HepG2 (cell line): Measurements from ENCODE around the gene PLCG2. TPM values are rescaled to one million over a fixed set of nuclear protein-coding genes. Genes with fewer than 3 reads are reported as not detected.
A peak's percentile ranks its signal among the peaks of the same experiment; 100 is the strongest.

Experiments
- ATAC-seq: fragments of 200-7000 bp; cut with Tn5 transposase; 3 replicates; pipeline ENCODE4 v1.9.1; 2020; ENCODE audit warnings: mild to moderate bottlenecking, moderate library complexity
- BruUV-seq: library from RNA; stranded (reverse); fragments of 400-500 nt; replicated peaks from 2 replicates; lab custom pipeline; 2021; lab: Mats Ljungman, UMichigan
- CTCF ChIA-PET: fragments of 300-600 bp; formaldehyde crosslinking; extraction: SDS; loops from one replicate; lab custom pipeline; 2021; ENCODE audit warnings: low total read pairs, inconsistent platforms, low intra/inter-chr PET ratio; lab: Yijun Ruan, JAX
- POLR2A ChIA-PET: fragments of 350-600 bp; sonication (Branson Sonifier 250); formaldehyde crosslinking; loops from one replicate; lab custom pipeline; 2020; ENCODE audit warnings: antibody characterized with exemption, inconsistent platforms; lab: Yijun Ruan, JAX
- DNase-seq: peaks from one replicate; pipeline ENCODE4 v3.0.0-alpha.2; 2015; ENCODE audit warnings: low spot score
- FAIRE-seq: peaks from 3 replicates; lab custom pipeline; 2011; peaks lifted over from hg19 to GRCh38; lab: Jason Lieb, UNC
- H2AFZ ChIP-seq: one replicate; pipeline ENCODE4 v1.6.1; 2011; ENCODE audit warnings: low read length, inconsistent platforms
- H3K27ac ChIP-seq: fragments of 300-600 bp; 3 replicates; pipeline ENCODE4 v1.8.0; 2011; ENCODE audit warnings: mixed run types, mild to moderate bottlenecking, mixed read lengths, low read length, inconsistent platforms; ENCODE audit not compliant: insufficient read depth; ENCODE audit errors: extremely low read length
- H3K27me3 ChIP-seq, 2 experiments: fragments of 200-600 bp in 1 of 2; 2 replicates in 1 of 2; 3 replicates in 1 of 2; pipeline versions ENCODE4 v1.6.0 to v1.8.0; 2011; ENCODE audit warnings: low read length in 2 of 2, mild to moderate bottlenecking in 2 of 2, moderate library complexity in 2 of 2, inconsistent platforms in 1 of 2; ENCODE audit not compliant: insufficient read depth in 2 of 2, control insufficient read depth in 1 of 2
- H3K36me3 ChIP-seq, 2 experiments: fragments of 200-600 bp in 1 of 2; replicated peaks in 1 of 2; 2 replicates in 1 of 2; 3 replicates in 1 of 2; pipeline versions ENCODE4 v1.5.1 to v1.8.0; 2011; ENCODE audit warnings: low read length in 2 of 2, inconsistent platforms in 1 of 2; ENCODE audit not compliant: insufficient read depth in 2 of 2, control insufficient read depth in 1 of 2
- H3K4me1 ChIP-seq: 2 replicates; pipeline ENCODE4 v1.5.1; 2012; ENCODE audit warnings: low read length, inconsistent platforms; ENCODE audit not compliant: insufficient read depth
- H3K4me2 ChIP-seq: 2 replicates; pipeline ENCODE4 v1.6.0; 2011; ENCODE audit warnings: low read depth, low read length, inconsistent platforms
- H3K4me3 ChIP-seq, 3 experiments: fragments of 200-600 bp in 1 of 3; sonication (generic), shearing (Covaris generic) in 1 of 3; replicated peaks in 1 of 3; 2 replicates each; pipeline ENCODE4 v1.5.1; 2011 to 2016; ENCODE audit warnings: low read length in 3 of 3, inconsistent platforms in 2 of 3, low read depth in 2 of 3, mild to moderate bottlenecking in 2 of 3, control low read depth in 1 of 3, mixed read lengths in 1 of 3; ENCODE audit not compliant: insufficient read depth in 1 of 3
- H3K79me2 ChIP-seq: one replicate; pipeline ENCODE4 v1.6.1; 2011; ENCODE audit warnings: low read length, inconsistent platforms; ENCODE audit not compliant: insufficient read depth
- H3K9ac ChIP-seq: 2 replicates; pipeline ENCODE4 v1.6.0; 2011; ENCODE audit warnings: mild to moderate bottlenecking, low read depth, low read length, inconsistent platforms; ENCODE audit not compliant: insufficient read depth
- H3K9me3 ChIP-seq: 2 replicates; pipeline ENCODE4 v1.5.1; 2012; ENCODE audit warnings: mild to moderate bottlenecking, low read length
- H4K20me1 ChIP-seq: 2 replicates; pipeline ENCODE4 v1.6.0; 2011; ENCODE audit warnings: inconsistent platforms, mild to moderate bottlenecking, low read length, moderate library complexity; ENCODE audit not compliant: insufficient read depth
- FOXA1 ChIP-seq, 2 experiments: fragments of 450-650 bp in 1 of 2; sonication (generic) in 1 of 2; formaldehyde crosslinking in 1 of 2; IDR thresholded peaks; 2 replicates each; pipeline versions ENCODE4 v1.4.0 to v1.6.1; 2016 to 2020; ENCODE audit warnings: missing genetic modification reagents in 1 of 2
- FOXP1 ChIP-seq, 2 experiments: fragments of 450-650 bp in 1 of 2; IDR thresholded peaks; 2 replicates each; pipeline ENCODE4 v1.6.1; 2017 to 2018; ENCODE audit warnings: antibody characterized with exemption in 1 of 2
- LCORL ChIP-seq, 2 experiments: fragments of 450-650 bp in 1 of 2; sonication (generic) in 1 of 2; formaldehyde crosslinking in 1 of 2; IDR thresholded peaks; 2 replicates each; pipeline versions ENCODE4 v1.5.0 to v1.6.1; 2017 to 2020; ENCODE audit warnings: antibody characterized with exemption in 1 of 2, missing genetic modification reagents in 1 of 2
- RBM22 ChIP-seq: fragments of 200-400 bp; formaldehyde crosslinking; optimal IDR thresholded peaks from 2 replicates; pipeline ENCODE3; 2017; ENCODE audit warnings: mild to moderate bottlenecking, low read length, moderate library complexity
- SMAD9 ChIP-seq: sonication (generic); formaldehyde crosslinking; IDR thresholded peaks from 2 replicates; pipeline ENCODE4 v1.5.1; 2020; ENCODE audit warnings: mild to moderate bottlenecking, missing genetic modification reagents
- SP1 ChIP-seq, 2 experiments: fragments of 450-650 bp in 1 of 2; sonication (generic) in 1 of 2; formaldehyde crosslinking in 1 of 2; IDR thresholded peaks; 2 replicates each; pipeline versions ENCODE4 v1.4.0 to v1.6.1; 2016 to 2020; ENCODE audit warnings: missing genetic modification reagents in 1 of 2
- STAG1 ChIP-seq: sonication (generic); formaldehyde crosslinking; IDR thresholded peaks from 2 replicates; pipeline ENCODE4 v1.4.0; 2020; ENCODE audit warnings: missing genetic modification reagents
- ZNF3 ChIP-seq: IDR thresholded peaks from 2 replicates; pipeline ENCODE4 v1.7.0; 2017; ENCODE audit warnings: inconsistent platforms
- WGBS: methylation state at CpG from one replicate; pipeline ENCODE4 v1.1.6; 2017; ENCODE audit warnings: low lambda C conversion rate; 5-methylcytosine and 5-hydroxymethylcytosine counted together
- in situ Hi-C: cut with HindIII; loops from 2 replicates; pipeline ENCODE4 v1.10.0; 2017; ENCODE audit warnings: low pct_unique_long_range_greater_than_20kb; ENCODE audit not compliant: extremely low pct_ligation_motif_present
- intact Hi-C: fragments of 100-400 bp; cut with micrococcal nuclease; formaldehyde crosslinking; loops from one replicate; pipeline ENCODE4 v1.10.0; 2022; ENCODE audit not compliant: unreplicated experiment
- polyA plus RNA-seq, 8 experiments: library from polyadenylated mRNA; depleted of rRNA in 3 of 8; stranded (reverse) in 7 of 8; unstranded in 1 of 8; fragments of >200 nt; fragmentation: Illumina TruSeq in 4 of 8; extraction: Trizol in 4 of 8; gene quantifications; 2 replicates each; pipeline versions ENCODE4 v1.2.1 to v1.2.3, GENCODE V29; 2011 to 2016; ENCODE audit warnings: low read depth in 4 of 8, missing spikeins in 1 of 8, mixed read lengths in 1 of 8; ENCODE audit not compliant: insufficient read depth in 1 of 8
- total RNA-seq, 5 experiments: library from RNA; depleted of rRNA; stranded (reverse); fragments of >200 nt; fragmentation: Illumina TruSeq; extraction: Trizol; gene quantifications; 2 replicates each; pipeline ENCODE4 v1.2.3, GENCODE V29; 2016; ENCODE audit warnings: low read depth in 1 of 5
- TF ChIP-seq, protein P1 (sequence below): sonication (generic); formaldehyde crosslinking; IDR thresholded peaks from 2 replicates; pipeline ENCODE4 v1.5.0; 2020; ENCODE audit warnings: mild to moderate bottlenecking, missing genetic modification reagents, borderline replicate concordance
- TF ChIP-seq, protein P2 (sequence below), 2 experiments: sonication (generic) in 1 of 2; formaldehyde crosslinking in 1 of 2; IDR thresholded peaks; 2 replicates each; pipeline versions ENCODE4 v1.4.0 to v1.6.1; 2018 to 2020; ENCODE audit warnings: missing genetic modification reagents in 2 of 2, borderline replicate concordance in 1 of 2, low read depth in 1 of 2, mild to moderate bottlenecking in 1 of 2, missing biosample characterization in 1 of 2

PLCG2 gene
- total and polyA plus RNA-seq, 2 of the 13 experiments (the other 11 are each of a cell fraction or from before 2014, with no cell fraction given), result 0.13 to 0.18 TPM

DNA sequence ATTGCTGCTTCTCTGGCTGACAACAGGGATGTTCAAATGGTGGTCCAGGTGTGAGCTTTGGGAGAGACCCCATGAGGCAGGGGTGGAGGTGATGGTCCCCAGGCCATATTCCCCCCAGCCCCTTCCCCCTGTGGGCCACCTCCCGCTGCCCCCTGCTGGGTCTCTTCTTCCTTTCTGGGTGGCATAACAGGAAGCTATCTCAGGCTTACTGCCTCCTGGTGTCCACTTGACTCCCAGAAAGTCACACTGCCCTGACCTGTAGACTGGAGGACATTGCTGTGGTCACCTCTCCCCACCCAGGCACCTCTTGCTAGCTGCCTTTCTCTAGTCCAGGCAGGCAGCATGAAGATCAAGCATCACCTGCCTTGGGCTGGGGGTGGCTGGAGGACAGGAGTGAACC, 46.4 kb upstream of the PLCG2 start:
- H3K4me2 ChIP-seq, result no peak overlapping the region
- H2AFZ ChIP-seq, result no peak overlapping the region
- DNase-seq (no peak), ATAC-seq (peak; percentile 19), FAIRE-seq (peak; percentile 15)
- CTCF ChIA-PET, result no interaction called here
- H3K36me3 ChIP-seq, result no peaks in the 10 kb centered on the region
- no peaks in the 10 kb centered on the region for H3K9me3 ChIP-seq
- peaks cover 12% of the 10 kb centered on the region for H3K4me1 ChIP-seq
- no peaks in the 10 kb centered on the region for H3K79me2 ChIP-seq
- in situ Hi-C loops, result loop anchor here (10.0 to 25.0 kb wide), 2 partner anchors 528 to 695 kb away; partner anchors contain the start of gene ATMIN
- BruUV-seq, result no TSS peak
- no peak overlapping the region for H3K27ac ChIP-seq
- peaks cover 1 to 13% of the 10 kb centered on the region in 2 experiments; a peak in 3 of 5 replicates for H3K27me3 ChIP-seq
- no peak overlapping the region for H3K9ac ChIP-seq
- no peak overlapping the region for H3K4me3 ChIP-seq
- POLR2A ChIA-PET, result no interaction called here
- intact Hi-C loops, result no loop called here
- H4K20me1 ChIP-seq, result no peaks in the 10 kb centered on the region
- TF ChIP-seq STAG1 (CRISPR knock-in tag), result 0 out of 2 replicates have a peak, but pooled peaks have one; percentile 7
- TF ChIP-seq ZNF3 (CRISPR knock-in tag), result no peak
- TF ChIP-seq RBM22, result no peak
- TF ChIP-seq SMAD9 (CRISPR knock-in tag), result no peak
- WGBS, result 22% methylated on average over 1 of the region's 1 CpG

DNA sequence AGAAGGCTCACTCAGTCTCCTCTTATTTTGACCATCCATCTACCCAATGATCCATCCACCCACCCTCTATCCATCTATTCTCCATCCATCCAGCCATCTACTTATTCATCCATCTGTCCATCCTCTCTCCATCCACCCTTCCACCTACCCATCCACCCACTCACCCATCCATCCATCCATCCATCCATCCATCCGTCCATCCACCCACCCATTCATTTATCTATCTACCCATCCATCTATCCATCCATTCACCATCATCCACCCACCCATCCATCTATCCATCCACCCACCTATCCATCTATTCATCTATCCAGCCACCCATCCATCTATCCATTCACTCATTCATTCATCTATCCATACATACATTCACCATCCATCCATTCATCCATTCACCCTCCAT, 45.8 kb upstream of the PLCG2 start:
- POLR2A ChIA-PET, result no interaction called here
- TF ChIP-seq LCORL (IDR thresholded peaks at IDR 0.05) (0 out of 2 replicates have a peak, but pooled peaks have one; percentile 23), LCORL (CRISPR knock-in tag; IDR thresholded peaks at IDR 0.05) (no peak), FOXP1 (IDR thresholded peaks at IDR 0.05) (0 out of 2 replicates have a peak, but pooled peaks have one; percentile 15), FOXP1 (CRISPR knock-in tag; IDR thresholded peaks at IDR 0.05) (no peak), FOXA1 (IDR thresholded peaks at IDR 0.05) (peak; percentile 24; the same call in 1 of the 2 replicates), FOXA1 (CRISPR knock-in tag; IDR thresholded peaks at IDR 0.05) (no peak), SP1 (IDR thresholded peaks at IDR 0.05) (0 out of 2 replicates have a peak, but pooled peaks have one; percentile 31), SP1 (CRISPR knock-in tag; IDR thresholded peaks at IDR 0.05) (no peak)
- TF ChIP-seq, protein P1, sequence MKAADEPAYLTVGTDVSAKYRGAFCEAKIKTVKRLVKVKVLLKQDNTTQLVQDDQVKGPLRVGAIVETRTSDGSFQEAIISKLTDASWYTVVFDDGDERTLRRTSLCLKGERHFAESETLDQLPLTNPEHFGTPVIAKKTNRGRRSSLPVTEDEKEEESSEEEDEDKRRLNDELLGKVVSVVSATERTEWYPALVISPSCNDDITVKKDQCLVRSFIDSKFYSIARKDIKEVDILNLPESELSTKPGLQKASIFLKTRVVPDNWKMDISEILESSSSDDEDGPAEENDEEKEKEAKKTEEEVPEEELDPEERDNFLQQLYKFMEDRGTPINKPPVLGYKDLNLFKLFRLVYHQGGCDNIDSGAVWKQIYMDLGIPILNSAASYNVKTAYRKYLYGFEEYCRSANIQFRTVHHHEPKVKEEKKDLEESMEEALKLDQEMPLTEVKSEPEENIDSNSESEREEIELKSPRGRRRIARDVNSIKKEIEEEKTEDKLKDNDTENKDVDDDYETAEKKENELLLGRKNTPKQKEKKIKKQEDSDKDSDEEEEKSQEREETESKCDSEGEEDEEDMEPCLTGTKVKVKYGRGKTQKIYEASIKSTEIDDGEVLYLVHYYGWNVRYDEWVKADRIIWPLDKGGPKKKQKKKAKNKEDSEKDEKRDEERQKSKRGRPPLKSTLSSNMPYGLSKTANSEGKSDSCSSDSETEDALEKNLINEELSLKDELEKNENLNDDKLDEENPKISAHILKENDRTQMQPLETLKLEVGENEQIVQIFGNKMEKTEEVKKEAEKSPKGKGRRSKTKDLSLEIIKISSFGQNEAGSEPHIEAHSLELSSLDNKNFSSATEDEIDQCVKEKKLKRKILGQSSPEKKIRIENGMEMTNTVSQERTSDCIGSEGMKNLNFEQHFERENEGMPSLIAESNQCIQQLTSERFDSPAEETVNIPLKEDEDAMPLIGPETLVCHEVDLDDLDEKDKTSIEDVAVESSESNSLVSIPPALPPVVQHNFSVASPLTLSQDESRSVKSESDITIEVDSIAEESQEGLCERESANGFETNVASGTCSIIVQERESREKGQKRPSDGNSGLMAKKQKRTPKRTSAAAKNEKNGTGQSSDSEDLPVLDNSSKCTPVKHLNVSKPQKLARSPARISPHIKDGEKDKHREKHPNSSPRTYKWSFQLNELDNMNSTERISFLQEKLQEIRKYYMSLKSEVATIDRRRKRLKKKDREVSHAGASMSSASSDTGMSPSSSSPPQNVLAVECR (CRISPR knock-in tag), result no peak
- TF ChIP-seq, protein P2, sequence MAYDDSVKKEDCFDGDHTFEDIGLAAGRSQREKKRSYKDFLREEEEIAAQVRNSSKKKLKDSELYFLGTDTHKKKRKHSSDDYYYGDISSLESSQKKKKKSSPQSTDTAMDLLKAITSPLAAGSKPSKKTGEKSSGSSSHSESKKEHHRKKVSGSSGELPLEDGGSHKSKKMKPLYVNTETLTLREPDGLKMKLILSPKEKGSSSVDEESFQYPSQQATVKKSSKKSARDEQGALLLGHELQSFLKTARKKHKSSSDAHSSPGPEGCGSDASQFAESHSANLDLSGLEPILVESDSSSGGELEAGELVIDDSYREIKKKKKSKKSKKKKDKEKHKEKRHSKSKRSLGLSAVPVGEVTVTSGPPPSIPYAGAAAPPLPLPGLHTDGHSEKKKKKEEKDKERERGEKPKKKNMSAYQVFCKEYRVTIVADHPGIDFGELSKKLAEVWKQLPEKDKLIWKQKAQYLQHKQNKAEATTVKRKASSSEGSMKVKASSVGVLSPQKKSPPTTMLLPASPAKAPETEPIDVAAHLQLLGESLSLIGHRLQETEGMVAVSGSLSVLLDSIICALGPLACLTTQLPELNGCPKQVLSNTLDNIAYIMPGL (CRISPR knock-in tag; IDR thresholded peaks at IDR 0.05; ENCODE audit: borderline replicate concordance in 1 of 2, low read depth in 1 of 2), result no peak

More for the DNA sequence above, 45.8 kb upstream of the PLCG2 start:
- intact Hi-C loops (no loop called here), in situ Hi-C loops (loop anchor here (10.0 to 25.0 kb wide), 2 partner anchors 528 to 696 kb away; partner anchors contain the start of gene ATMIN)
- Histone ChIP-seq H3K4me2 (no peak overlapping the region), H3K4me1 (peaks cover 18% of the 10 kb centered on the region), H3K79me2 (no peaks in the 10 kb centered on the region), H3K27ac (no peak overlapping the region), H3K27me3 (peaks cover 1 to 13% of the 10 kb centered on the region in 2 experiments; a peak in 3 of 5 replicates), H3K9me3 (no peaks in the 10 kb centered on the region), H4K20me1 (no peaks in the 10 kb centered on the region), H3K9ac (no peak overlapping the region), H3K36me3 (no peaks in the 10 kb centered on the region), H2AFZ (no peak overlapping the region), H3K4me3 (no peak overlapping the region)
- FAIRE-seq (no peak), ATAC-seq (no peak), DNase-seq (no peak)
- WGBS, result 4% methylated on average over 1 of the region's 1 CpG
- CTCF ChIA-PET, result no interaction called here
- no TSS peak for BruUV-seq
